Neural crest cell (in vitro differentiated cells): Measurements from ENCODE around the gene SPATA31C1. TPM values are rescaled to one million over a fixed set of nuclear protein-coding genes. Genes with fewer than 3 reads are reported as not detected.
"Not testable (repeated sequence)": the region's sequence is repeated elsewhere in the genome, so short reads cannot be mapped to it uniquely, and the experiment has no call there.

Experiments used
- DNase-seq: peaks from one replicate; pipeline ENCODE4 v3.0.0; 2021; ENCODE audit warnings: low read depth, mixed read lengths, low spot score
- H3K27ac Mint-ChIP-seq: one replicate; pipeline ENCODE4 v1.8.0; 2021; ENCODE audit warnings: mild to moderate bottlenecking, mixed read lengths; ENCODE audit not compliant: unreplicated experiment
- H3K27me3 Mint-ChIP-seq: 2 replicates; pipeline ENCODE4 v1.8.0; 2021; ENCODE audit warnings: low read depth, mild to moderate bottlenecking, mixed read lengths
- H3K36me3 Mint-ChIP-seq: 2 replicates; pipeline ENCODE4 v1.8.0; 2021; ENCODE audit warnings: low read depth, mild to moderate bottlenecking, mixed read lengths
- H3K4me1 Mint-ChIP-seq: 2 replicates; pipeline ENCODE4 v1.8.0; 2021; ENCODE audit warnings: mixed read lengths
- H3K4me3 Mint-ChIP-seq: one replicate; pipeline ENCODE4 v1.8.0; 2021; ENCODE audit warnings: mild to moderate bottlenecking, mixed read lengths
- H3K9me3 Mint-ChIP-seq: 2 replicates; pipeline ENCODE4 v1.8.0; 2021; ENCODE audit warnings: mixed read lengths
- CTCF ChIP-seq: fragments of 200-600 bp; sonication (generic); conservative IDR thresholded peaks from 2 replicates; pipeline ENCODE4 v1.5.0; 2021; ENCODE audit warnings: antibody characterized with exemption, mild to moderate bottlenecking
- long read RNA-seq: library from polyadenylated mRNA; unstranded; transcript quantifications from one replicate; pipeline ENCODE4 v2.0.0, GENCODE V29; 2020
- total RNA-seq: library from RNA; stranded (reverse); gene quantifications from 2 replicates; pipeline ENCODE4 v1.2.1, GENCODE V29; 2021

Gene SPATA31C1
- 1.4 and 1.9 TPM in 2 replicates for total RNA-seq
- long read RNA-seq, partial matches to known transcripts = 0 of 1 reads
- long read RNA-seq, other reads (novel, unspliced or antisense) = 1 of 1 reads

- H3K27me3 Mint-ChIP-seq, H3K4me3 Mint-ChIP-seq, H3K27ac Mint-ChIP-seq, H3K4me1 Mint-ChIP-seq, H3K9me3 Mint-ChIP-seq, DNase-seq, H3K36me3 Mint-ChIP-seq: not testable (repeated sequence)
Measured at GRCh38 chr9:87917662-87918061, at the start of gene SPATA31C1. TSS of gene SPATA31C1 (plus strand) at chr9:87917962.

- no peak for TF ChIP-seq CTCF
Measured at GRCh38 chr9:87868175-87868574, 49.6 kb upstream of the SPATA31C1 start.

GRCh38 chr9:87868635-87869034 is 49.1 kb upstream of the SPATA31C1 start:
- no peak overlapping the region for H3K4me3 Mint-ChIP-seq
- DNase-seq = no peak
- H3K27ac Mint-ChIP-seq = no peak overlapping the region
- H3K4me1 Mint-ChIP-seq = no peaks in the 10 kb centered on the region
- no peaks in the 10 kb centered on the region for H3K36me3 Mint-ChIP-seq
- TF ChIP-seq CTCF = no peak
- no peaks in the 10 kb centered on the region for H3K27me3 Mint-ChIP-seq
- peaks cover 7% of the 10 kb centered on the region for H3K9me3 Mint-ChIP-seq

More at GRCh38 chr9:87868175-87868574, 49.6 kb upstream of the SPATA31C1 start:
- no peaks in the 10 kb centered on the region for H3K36me3 Mint-ChIP-seq
- no peak overlapping the region for H3K4me3 Mint-ChIP-seq
- H3K4me1 Mint-ChIP-seq = no peaks in the 10 kb centered on the region
- no peak overlapping the region for H3K27ac Mint-ChIP-seq
- DNase-seq = no peak
- H3K9me3 Mint-ChIP-seq = peaks cover 7% of the 10 kb centered on the region
- H3K27me3 Mint-ChIP-seq = no peaks in the 10 kb centered on the region

GRCh38 chr9:87869082-87869481 is 48.7 kb upstream of the SPATA31C1 start:
- Mint-ChIP-seq H3K27ac (no peak overlapping the region), H3K36me3 (no peaks in the 10 kb centered on the region), H3K27me3 (no peaks in the 10 kb centered on the region), H3K4me3 (no peak overlapping the region), H3K9me3 (peaks cover 7% of the 10 kb centered on the region), H3K4me1 (no peaks in the 10 kb centered on the region)
- TF ChIP-seq CTCF = no peak
- DNase-seq = no peak

- DNase-seq = no peak
- no peaks in the 10 kb centered on the region for H3K27me3 Mint-ChIP-seq
- no peaks in the 10 kb centered on the region for H3K4me1 Mint-ChIP-seq
- H3K36me3 Mint-ChIP-seq = no peaks in the 10 kb centered on the region
- H3K9me3 Mint-ChIP-seq = peaks cover 7% of the 10 kb centered on the region
- TF ChIP-seq CTCF = no peak
- H3K4me3 Mint-ChIP-seq = no peak overlapping the region
- H3K27ac Mint-ChIP-seq = no peak overlapping the region
Measured at GRCh38 chr9:87871425-87872078, 46.2 kb upstream of the SPATA31C1 start.

GRCh38 chr9:87872079-87872624 is 45.6 kb upstream of the SPATA31C1 start:
- H3K4me3 Mint-ChIP-seq = no peak overlapping the region
- TF ChIP-seq CTCF = no peak
- no peaks in the 10 kb centered on the region for H3K4me1 Mint-ChIP-seq
- H3K27ac Mint-ChIP-seq = no peak overlapping the region
- no peaks in the 10 kb centered on the region for H3K27me3 Mint-ChIP-seq
- H3K36me3 Mint-ChIP-seq = no peaks in the 10 kb centered on the region
- peaks cover 8% of the 10 kb centered on the region for H3K9me3 Mint-ChIP-seq
- DNase-seq = no peak
